Caco-2 (cell line): ENCODE results near the gene TPO. TPM values are rescaled to one million over a fixed set of nuclear protein-coding genes. Genes with fewer than 3 reads are reported as not detected.

Experiments used
- BruUV-seq: library from RNA; stranded (reverse); fragments of 400-500 nt; replicated peaks from 2 replicates; lab custom pipeline; 2021; lab: Mats Ljungman, UMichigan
- CTCF ChIA-PET: fragments of 300-600 bp; sonication (Branson Sonifier 250); formaldehyde crosslinking; loops from one replicate; lab custom pipeline; 2022; ENCODE audit warnings: antibody characterized with exemption; lab: Charles Lee
- POLR2A ChIA-PET: fragments of 300-600 bp; sonication (Branson Sonifier 250); formaldehyde crosslinking; loops from one replicate; lab custom pipeline; 2022; ENCODE audit warnings: antibody characterized with exemption; lab: Charles Lee
- DNase-seq, 2 experiments: peaks; one replicate each; pipeline versions ENCODE4 v3.0.0 to v3.0.0-alpha.2; 2020 to 2022
- H3K27me3 ChIP-seq: replicated peaks from 2 replicates; pipeline ENCODE4 v1.6.0; 2011; ENCODE audit warnings: low read length; ENCODE audit not compliant: control insufficient read depth, insufficient read depth
- H3K36me3 ChIP-seq: 2 replicates; pipeline ENCODE4 v1.5.1; 2011; ENCODE audit warnings: low read length; ENCODE audit not compliant: control insufficient read depth, insufficient read depth
- H3K4me1 ChIP-seq: fragments of 250-450 bp; sonication (Bioruptor Pico); 2 replicates; pipeline ENCODE4 v1.5.1; 2020; ENCODE audit warnings: mild to moderate bottlenecking
- H3K4me3 ChIP-seq: 2 replicates; pipeline ENCODE4 v1.5.1; 2011; ENCODE audit warnings: low read depth, mild to moderate bottlenecking, control low read depth, low read length
- H3K9me3 ChIP-seq: fragments of 250-450 bp; sonication (Bioruptor Pico); 2 replicates; pipeline ENCODE4 v1.5.1; 2020; ENCODE audit warnings: mild to moderate bottlenecking, moderate library complexity
- H3K27ac Mint-ChIP-seq: one replicate; pipeline ENCODE4 v1.8.0; 2022; ENCODE audit warnings: mixed read lengths; ENCODE audit not compliant: unreplicated experiment
- H3K27me3 Mint-ChIP-seq: one replicate; pipeline ENCODE4 v1.8.0; 2022; ENCODE audit warnings: mixed read lengths; ENCODE audit not compliant: insufficient read depth, unreplicated experiment
- H3K36me3 Mint-ChIP-seq: one replicate; pipeline ENCODE4 v1.8.0; 2022; ENCODE audit warnings: mild to moderate bottlenecking, mixed read lengths; ENCODE audit not compliant: insufficient read depth, unreplicated experiment
- H3K4me1 Mint-ChIP-seq: one replicate; pipeline ENCODE4 v1.8.0; 2022; ENCODE audit warnings: low read depth, mixed read lengths; ENCODE audit not compliant: unreplicated experiment
- H3K4me3 Mint-ChIP-seq: one replicate; pipeline ENCODE4 v1.8.0; 2022; ENCODE audit warnings: mild to moderate bottlenecking, moderate library complexity, mixed read lengths; ENCODE audit not compliant: unreplicated experiment
- H3K9me3 Mint-ChIP-seq: one replicate; pipeline ENCODE4 v1.8.0; 2022; ENCODE audit warnings: mixed read lengths; ENCODE audit not compliant: unreplicated experiment
- intact Hi-C: fragments of 100-400 bp; cut with micrococcal nuclease; formaldehyde crosslinking; loops from one replicate; pipeline ENCODE4 v1.10.0; 2022; ENCODE audit not compliant: unreplicated experiment
- total RNA-seq: library from RNA; stranded (reverse); gene quantifications from 2 replicates; pipeline ENCODE4 v1.2.3, GENCODE V29; 2022
- TF ChIP-seq, protein P1 (sequence below), 2 experiments: fragments of 200-600 bp in 1 of 2; IDR thresholded peaks; 1 replicate in 1 of 2; 2 replicates in 1 of 2; pipeline versions ENCODE4 v1.5.1 to v1.8.0; 2011 to 2022; ENCODE audit warnings: antibody characterized with exemption in 1 of 2, control low read depth in 1 of 2, inconsistent platforms in 1 of 2, low read depth in 1 of 2, low read length in 1 of 2, mild to moderate bottlenecking in 1 of 2, moderate library complexity in 1 of 2; ENCODE audit not compliant: insufficient read depth in 1 of 2, severe bottlenecking in 1 of 2, unreplicated experiment in 1 of 2

The TPO gene
- total RNA-seq, 1 experiment from 2014 or later: not detected

DNA sequence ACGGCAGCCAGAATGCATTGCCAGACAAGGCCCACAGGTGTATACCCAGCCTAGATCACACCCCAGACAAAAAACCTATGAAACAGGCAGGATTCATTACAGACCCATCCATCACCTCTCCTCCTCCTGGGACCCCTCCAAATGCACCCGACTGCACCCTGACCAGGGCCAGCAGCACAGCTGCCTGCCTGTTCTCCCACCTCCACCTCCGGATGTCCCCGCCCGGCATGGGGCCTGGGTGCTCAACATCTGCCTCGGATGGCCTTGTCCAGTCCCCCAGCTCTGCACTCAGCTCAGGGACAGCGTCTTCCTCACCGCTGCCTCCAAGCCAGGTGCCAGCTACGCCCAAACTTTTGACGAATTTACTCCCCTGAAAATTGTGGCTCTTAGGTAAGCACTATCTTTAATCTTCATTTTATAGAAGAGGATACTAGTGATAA lies 91.1 kb downstream of the TPO start:
- Mint-ChIP-seq H3K4me1 (no peaks in the 10 kb centered on the region), H3K27ac (no peak overlapping the region), H3K27me3 (peaks cover 15% of the 10 kb centered on the region), H3K4me3 (no peak overlapping the region), H3K9me3 (no peaks in the 10 kb centered on the region), H3K36me3 (no peaks in the 10 kb centered on the region)
- no peaks in the 10 kb centered on the region for H3K27me3 ChIP-seq
- ChIA-PET POLR2A (no interaction called here), CTCF (no interaction called here)
- no peaks in the 10 kb centered on the region for H3K9me3 ChIP-seq
- BruUV-seq: no TSS peak
- TF ChIP-seq, protein P1, sequence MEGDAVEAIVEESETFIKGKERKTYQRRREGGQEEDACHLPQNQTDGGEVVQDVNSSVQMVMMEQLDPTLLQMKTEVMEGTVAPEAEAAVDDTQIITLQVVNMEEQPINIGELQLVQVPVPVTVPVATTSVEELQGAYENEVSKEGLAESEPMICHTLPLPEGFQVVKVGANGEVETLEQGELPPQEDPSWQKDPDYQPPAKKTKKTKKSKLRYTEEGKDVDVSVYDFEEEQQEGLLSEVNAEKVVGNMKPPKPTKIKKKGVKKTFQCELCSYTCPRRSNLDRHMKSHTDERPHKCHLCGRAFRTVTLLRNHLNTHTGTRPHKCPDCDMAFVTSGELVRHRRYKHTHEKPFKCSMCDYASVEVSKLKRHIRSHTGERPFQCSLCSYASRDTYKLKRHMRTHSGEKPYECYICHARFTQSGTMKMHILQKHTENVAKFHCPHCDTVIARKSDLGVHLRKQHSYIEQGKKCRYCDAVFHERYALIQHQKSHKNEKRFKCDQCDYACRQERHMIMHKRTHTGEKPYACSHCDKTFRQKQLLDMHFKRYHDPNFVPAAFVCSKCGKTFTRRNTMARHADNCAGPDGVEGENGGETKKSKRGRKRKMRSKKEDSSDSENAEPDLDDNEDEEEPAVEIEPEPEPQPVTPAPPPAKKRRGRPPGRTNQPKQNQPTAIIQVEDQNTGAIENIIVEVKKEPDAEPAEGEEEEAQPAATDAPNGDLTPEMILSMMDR (IDR thresholded peaks at IDR 0.05; ENCODE audit: insufficient read depth in 1 of 2, low read depth in 1 of 2, low read length in 1 of 2, severe bottlenecking in 1 of 2, unreplicated experiment in 1 of 2): no peak
- H3K4me1 ChIP-seq: no peaks in the 10 kb centered on the region
- intact Hi-C loops: no loop called here
- no peaks in the 10 kb centered on the region for H3K36me3 ChIP-seq
- no peak overlapping the region for H3K4me3 ChIP-seq
- DNase-seq: peak in 1 of 2 experiments; percentile 31

DNA sequence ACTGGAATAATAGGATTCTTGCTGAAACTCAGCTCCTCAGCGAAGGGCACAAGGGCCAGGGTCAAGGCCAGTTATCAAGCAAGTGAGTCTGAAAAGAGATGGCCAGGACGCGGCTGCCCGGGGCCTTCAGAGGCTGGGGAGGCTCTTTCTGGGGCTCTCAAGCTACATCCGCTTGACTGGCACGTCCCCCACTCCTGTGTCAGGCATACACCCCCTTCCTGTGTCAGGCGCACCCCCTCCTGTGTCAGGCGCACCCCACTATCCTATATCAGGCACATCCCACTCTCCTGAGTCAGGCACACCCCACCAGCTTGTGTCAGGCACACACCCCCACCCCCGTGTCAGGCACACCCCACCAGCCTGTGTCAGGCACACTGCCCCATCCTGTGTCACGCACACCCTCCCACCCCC lies 91.8 kb downstream of the TPO start:
- no peaks in the 10 kb centered on the region for H3K36me3 ChIP-seq
- no peaks in the 10 kb centered on the region for H3K9me3 Mint-ChIP-seq
- H3K4me1 Mint-ChIP-seq: no peaks in the 10 kb centered on the region
- peaks cover 21% of the 10 kb centered on the region for H3K27me3 Mint-ChIP-seq
- peak in 1 of 2 experiments; percentile 20 for DNase-seq
- H3K27ac Mint-ChIP-seq: no peak overlapping the region
- no peaks in the 10 kb centered on the region for H3K27me3 ChIP-seq
- H3K36me3 Mint-ChIP-seq: no peaks in the 10 kb centered on the region
- H3K4me3 ChIP-seq: no peak overlapping the region
- no TSS peak for BruUV-seq
- ChIA-PET POLR2A (no interaction called here), CTCF (no interaction called here)
- H3K4me3 Mint-ChIP-seq: no peak overlapping the region
- intact Hi-C loops: no loop called here
- TF ChIP-seq, protein P1 (IDR thresholded peaks at IDR 0.05; ENCODE audit: insufficient read depth in 1 of 2, low read depth in 1 of 2, low read length in 1 of 2, severe bottlenecking in 1 of 2, unreplicated experiment in 1 of 2): no peak
- H3K4me1 ChIP-seq: no peaks in the 10 kb centered on the region
- no peaks in the 10 kb centered on the region for H3K9me3 ChIP-seq

DNA sequence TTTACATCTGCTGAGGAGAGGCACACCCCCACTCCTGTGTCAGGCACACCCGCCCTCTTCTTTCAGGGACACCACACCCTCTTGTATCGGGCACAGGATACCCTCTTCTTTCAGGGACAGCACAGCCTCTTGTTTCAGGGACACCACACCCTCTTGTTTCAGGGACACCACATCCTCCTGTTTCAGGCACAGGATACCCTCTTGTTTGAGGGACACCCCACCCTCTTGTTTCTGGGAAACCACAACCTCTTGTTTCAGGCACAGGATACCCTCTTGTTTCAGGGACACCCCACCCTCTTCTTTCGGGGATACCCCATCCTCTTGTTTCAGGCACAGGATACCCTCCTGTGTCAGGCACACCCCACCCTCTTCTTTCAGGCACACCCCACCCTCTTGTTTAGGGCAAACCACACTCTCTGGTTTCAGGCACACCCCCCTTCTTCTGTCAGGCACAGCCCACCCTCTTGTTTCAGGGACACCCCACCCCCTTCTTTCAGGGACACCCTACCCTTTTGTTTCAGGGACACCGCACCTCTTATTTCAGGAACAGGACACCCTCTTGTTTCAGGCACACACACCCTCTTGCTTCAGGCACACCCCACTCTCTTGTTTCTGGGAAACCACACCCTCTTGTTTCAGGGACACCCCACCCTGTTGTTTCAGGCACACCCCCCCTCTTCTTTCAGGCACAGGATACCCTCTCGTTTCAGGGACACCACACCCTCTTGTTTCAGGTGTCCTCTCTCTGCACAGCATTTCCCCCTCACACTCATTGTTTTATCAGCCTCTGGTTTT lies 96.2 kb downstream of the TPO start:
- no TSS peak for BruUV-seq
- Mint-ChIP-seq H3K27ac (no peak overlapping the region), H3K4me3 (no peak overlapping the region), H3K36me3 (no peaks in the 10 kb centered on the region), H3K9me3 (no peaks in the 10 kb centered on the region), H3K4me1 (no peaks in the 10 kb centered on the region), H3K27me3 (peaks cover 16% of the 10 kb centered on the region)
- DNase-seq: peak in 1 of 2 experiments; percentile 16
- no peaks in the 10 kb centered on the region for H3K4me1 ChIP-seq
- TF ChIP-seq, protein P1 (IDR thresholded peaks at IDR 0.05; ENCODE audit: insufficient read depth in 1 of 2, low read depth in 1 of 2, low read length in 1 of 2, severe bottlenecking in 1 of 2, unreplicated experiment in 1 of 2): no peak
- no peak overlapping the region for H3K4me3 ChIP-seq
- H3K9me3 ChIP-seq: no peaks in the 10 kb centered on the region
- no peaks in the 10 kb centered on the region for H3K27me3 ChIP-seq
- ChIA-PET POLR2A (no interaction called here), CTCF (no interaction called here)
- intact Hi-C loops: no loop called here
- H3K36me3 ChIP-seq: no peaks in the 10 kb centered on the region
